Activated naive CD4-positive, alpha-beta T cell treated with anti-CD3 and anti-CD28 coated beads, Interleukin-2, amount 50 U/mL, for 24 hours (primary cell): ENCODE results near the gene CACNG7.
"Not testable (repeated sequence)": the region's sequence is repeated elsewhere in the genome, so short reads cannot be mapped to it uniquely, and the experiment has no call there.

Experiments
- H3K27ac Mint-ChIP-seq: one replicate; pipeline ENCODE4 v1.8.0; 2021; ENCODE audit warnings: mild to moderate bottlenecking, mixed read lengths
- H3K27me3 Mint-ChIP-seq: one replicate; pipeline ENCODE4 v1.8.0; 2021; ENCODE audit warnings: mixed read lengths
- H3K36me3 Mint-ChIP-seq: one replicate; pipeline ENCODE4 v1.8.0; 2021; ENCODE audit warnings: mixed read lengths
- H3K4me1 Mint-ChIP-seq: one replicate; pipeline ENCODE4 v1.8.0; 2021; ENCODE audit warnings: mixed read lengths
- H3K4me3 Mint-ChIP-seq: one replicate; pipeline ENCODE4 v1.8.0; 2021; ENCODE audit warnings: mild to moderate bottlenecking, mixed read lengths
- H3K9me3 Mint-ChIP-seq: one replicate; pipeline ENCODE4 v1.8.0; 2021; ENCODE audit warnings: mixed read lengths

The CACNG7 gene

GRCh38 chr19:53908106-53908934, 758 bp upstream of the CACNG7 start:
- Mint-ChIP-seq H3K27ac (no peak overlapping the region), H3K9me3 (no peaks in the 10 kb centered on the region), H3K27me3 (peaks cover 59% of the 10 kb centered on the region), H3K36me3 (no peaks in the 10 kb centered on the region), H3K4me3 (peak overlapping the region; percentile 67), H3K4me1 (peaks cover 24% of the 10 kb centered on the region)

- no peaks in the 10 kb centered on the region for H3K9me3 Mint-ChIP-seq
- no peak overlapping the region for H3K4me3 Mint-ChIP-seq
- H3K36me3 Mint-ChIP-seq = no peaks in the 10 kb centered on the region
- no peak overlapping the region for H3K27ac Mint-ChIP-seq
- peaks cover 54% of the 10 kb centered on the region for H3K27me3 Mint-ChIP-seq
- peaks cover 24% of the 10 kb centered on the region for H3K4me1 Mint-ChIP-seq
These were observed 542 bp downstream of the CACNG7 start for GRCh38 chr19:53909471-53910169.

GRCh38 chr19:53910170-53910518, 1.1 kb downstream of the CACNG7 start:
- Mint-ChIP-seq H3K9me3 (no peaks in the 10 kb centered on the region), H3K36me3 (no peaks in the 10 kb centered on the region), H3K27me3 (peaks cover 53% of the 10 kb centered on the region), H3K4me1 (peaks cover 24% of the 10 kb centered on the region), H3K4me3 (no peak overlapping the region), H3K27ac (no peak overlapping the region)

- Mint-ChIP-seq H3K36me3 (no peaks in the 10 kb centered on the region), H3K9me3 (no peaks in the 10 kb centered on the region), H3K27ac (no peak overlapping the region), H3K4me1 (peaks cover 13% of the 10 kb centered on the region), H3K27me3 (peaks cover 42% of the 10 kb centered on the region), H3K4me3 (no peak overlapping the region)
These were observed 3.6 kb downstream of the CACNG7 start for GRCh38 chr19:53912653-53913052.

GRCh38 chr19:53915000-53915399, 5.9 kb downstream of the CACNG7 start:
- H3K27me3 Mint-ChIP-seq = peaks cover 29% of the 10 kb centered on the region
- H3K27ac Mint-ChIP-seq = no peak overlapping the region
- no peaks in the 10 kb centered on the region for H3K4me1 Mint-ChIP-seq
- H3K36me3 Mint-ChIP-seq = peaks cover 2% of the 10 kb centered on the region
- no peaks in the 10 kb centered on the region for H3K9me3 Mint-ChIP-seq
- H3K4me3 Mint-ChIP-seq = no peak overlapping the region

- no peak overlapping the region for H3K27ac Mint-ChIP-seq
- peaks cover 2% of the 10 kb centered on the region for H3K36me3 Mint-ChIP-seq
- no peak overlapping the region for H3K4me3 Mint-ChIP-seq
- no peaks in the 10 kb centered on the region for H3K9me3 Mint-ChIP-seq
- H3K4me1 Mint-ChIP-seq = no peaks in the 10 kb centered on the region
- peaks cover 21% of the 10 kb centered on the region for H3K27me3 Mint-ChIP-seq
These were observed 6.9 kb downstream of the CACNG7 start for GRCh38 chr19:53916004-53916403.

- Mint-ChIP-seq H3K36me3 (peaks cover 2% of the 10 kb centered on the region), H3K27ac (no peak overlapping the region), H3K4me3 (no peak overlapping the region), H3K9me3 (no peaks in the 10 kb centered on the region), H3K27me3 (peaks cover 13% of the 10 kb centered on the region), H3K4me1 (no peaks in the 10 kb centered on the region)
These were observed 8.3 kb downstream of the CACNG7 start for GRCh38 chr19:53917356-53917755.

GRCh38 chr19:53927739-53928138, 18.7 kb downstream of the CACNG7 start:
- Mint-ChIP-seq H3K27me3 (peaks cover 6% of the 10 kb centered on the region), H3K9me3 (no peaks in the 10 kb centered on the region), H3K4me3 (no peak overlapping the region), H3K4me1 (no peaks in the 10 kb centered on the region), H3K27ac (no peak overlapping the region), H3K36me3 (peaks cover 1% of the 10 kb centered on the region)

- Mint-ChIP-seq H3K4me1 (no peaks in the 10 kb centered on the region), H3K27me3 (peaks cover 19% of the 10 kb centered on the region), H3K27ac (no peak overlapping the region), H3K36me3 (no peaks in the 10 kb centered on the region), H3K9me3 (no peaks in the 10 kb centered on the region), H3K4me3 (no peak overlapping the region)
These were observed 27.0 kb downstream of the CACNG7 start for GRCh38 chr19:53936029-53936428.

- Mint-ChIP-seq H3K9me3 (no peaks in the 10 kb centered on the region), H3K4me1 (no peaks in the 10 kb centered on the region), H3K36me3 (no peaks in the 10 kb centered on the region), H3K4me3 (no peak overlapping the region), H3K27ac (no peak overlapping the region), H3K27me3 (peaks cover 50% of the 10 kb centered on the region)
These were observed 33.1 kb downstream of the CACNG7 start for GRCh38 chr19:53942001-53942786.

- Mint-ChIP-seq H3K36me3 (no peaks in the 10 kb centered on the region), H3K27me3 (peaks cover 48% of the 10 kb centered on the region), H3K4me1 (no peaks in the 10 kb centered on the region), H3K27ac (no peak overlapping the region), H3K4me3 (no peak overlapping the region), H3K9me3 (no peaks in the 10 kb centered on the region)
These were observed 35.3 kb downstream of the CACNG7 start for GRCh38 chr19:53944416-53944815.

- H3K4me3 Mint-ChIP-seq = no peak overlapping the region
- no peak overlapping the region for H3K27ac Mint-ChIP-seq
- peaks cover 50% of the 10 kb centered on the region for H3K27me3 Mint-ChIP-seq
- H3K4me1 Mint-ChIP-seq = no peaks in the 10 kb centered on the region
- no peaks in the 10 kb centered on the region for H3K9me3 Mint-ChIP-seq
- H3K36me3 Mint-ChIP-seq = no peaks in the 10 kb centered on the region
These were observed 35.9 kb downstream of the CACNG7 start for GRCh38 chr19:53944933-53945332.

- Mint-ChIP-seq H3K36me3 (no peaks in the 10 kb centered on the region), H3K27ac (no peak overlapping the region), H3K4me3 (no peak overlapping the region), H3K9me3 (no peaks in the 10 kb centered on the region), H3K4me1 (no peaks in the 10 kb centered on the region), H3K27me3 (peaks cover 47% of the 10 kb centered on the region)
These were observed 36.4 kb downstream of the CACNG7 start for GRCh38 chr19:53945441-53945840.

- Mint-ChIP-seq H3K9me3 (no peaks in the 10 kb centered on the region), H3K27me3 (peaks cover 45% of the 10 kb centered on the region), H3K4me3 (no peak overlapping the region), H3K27ac (no peak overlapping the region), H3K36me3 (no peaks in the 10 kb centered on the region), H3K4me1 (no peaks in the 10 kb centered on the region)
These were observed 36.9 kb downstream of the CACNG7 start for GRCh38 chr19:53945998-53946397.

- Mint-ChIP-seq H3K27me3 (peaks cover 41% of the 10 kb centered on the region), H3K4me1 (no peaks in the 10 kb centered on the region), H3K4me3 (no peak overlapping the region), H3K36me3 (peaks cover 2% of the 10 kb centered on the region), H3K9me3 (no peaks in the 10 kb centered on the region), H3K27ac (no peak overlapping the region)
These were observed 38.5 kb downstream of the CACNG7 start for GRCh38 chr19:53947624-53948023.

- H3K36me3 Mint-ChIP-seq, H3K9me3 Mint-ChIP-seq, H3K4me1 Mint-ChIP-seq, H3K27ac Mint-ChIP-seq, H3K4me3 Mint-ChIP-seq: not testable (repeated sequence)
- peaks cover 37% of the 10 kb centered on the region for H3K27me3 Mint-ChIP-seq
These were observed 39.5 kb downstream of the CACNG7 start for GRCh38 chr19:53948611-53949010.
